Activated CD4-positive, alpha-beta memory T cell treated with anti-CD3 and anti-CD28 coated beads, Interleukin-2, amount 10 ng/mL, durations not matched to agents 7 days and 5 days (primary cell): Measurements from ENCODE around the gene DYNLT1. TPM values are rescaled to one million over a fixed set of nuclear protein-coding genes. Genes with fewer than 3 reads are reported as not detected.
A peak's percentile ranks its signal among the peaks of the same experiment; 100 is the strongest.

Experiments
- CTCF ChIA-PET: fragments of 350-600 bp; sonication (Branson Sonifier 250); formaldehyde crosslinking; loops from one replicate; lab custom pipeline; 2021; ENCODE audit warnings: antibody characterized with exemption, inconsistent platforms; lab: Charles Lee
- POLR2A ChIA-PET: fragments of 350-600 bp; sonication (Branson Sonifier 250); formaldehyde crosslinking; loops from one replicate; lab custom pipeline; 2021; ENCODE audit warnings: antibody characterized with exemption; lab: Charles Lee
- DNase-seq: peaks from one replicate; pipeline ENCODE4 v3.0.0-alpha.2; 2020
- H3K27ac Mint-ChIP-seq: one replicate; pipeline ENCODE4 v1.8.0; 2021; ENCODE audit warnings: mild to moderate bottlenecking, mixed read lengths
- H3K27me3 Mint-ChIP-seq: one replicate; pipeline ENCODE4 v1.8.0; 2021; ENCODE audit warnings: mixed read lengths
- H3K36me3 Mint-ChIP-seq: one replicate; pipeline ENCODE4 v1.8.0; 2021; ENCODE audit warnings: low read depth, mixed read lengths
- H3K4me1 Mint-ChIP-seq: one replicate; pipeline ENCODE4 v1.8.0; 2021; ENCODE audit warnings: mixed read lengths
- H3K4me3 Mint-ChIP-seq: one replicate; pipeline ENCODE4 v1.8.0; 2021; ENCODE audit warnings: mild to moderate bottlenecking, mixed read lengths
- H3K9me3 Mint-ChIP-seq: one replicate; pipeline ENCODE4 v1.8.0; 2021; ENCODE audit warnings: mixed read lengths
- total RNA-seq, 2 experiments: library from RNA; stranded (reverse); gene quantifications; one replicate each; pipeline ENCODE4 v1.2.3, GENCODE V29; 2021

Gene DYNLT1
- total RNA-seq, 2 experiments from 2014 or later, result 130 to 133 TPM

- no peaks in the 10 kb centered on the region for H3K9me3 Mint-ChIP-seq
- H3K4me3 Mint-ChIP-seq, result no peak overlapping the region
- DNase-seq, result no peak
- H3K27me3 Mint-ChIP-seq, result no peaks in the 10 kb centered on the region
- peaks cover 61% of the 10 kb centered on the region for H3K4me1 Mint-ChIP-seq
- ChIA-PET POLR2A (interaction anchor here (1.3 to 9.9 kb wide), 4 partner anchors 13 to 397 kb away, joined by 3 to 105 read pairs (median 5); partner anchors contain the start of gene TAGAP), CTCF (interaction anchor here (3.6 kb wide), 1 partner anchor 12 kb away, joined by 21 read pairs; no protein-coding TSS in a partner anchor)
- peaks cover 21% of the 10 kb centered on the region for H3K36me3 Mint-ChIP-seq
- no peak overlapping the region for H3K27ac Mint-ChIP-seq
Observed at GRCh38 chr6:158647501-158647900, 3.0 kb upstream of the DYNLT1 start.

- Mint-ChIP-seq H3K4me1 (peaks cover 66% of the 10 kb centered on the region), H3K9me3 (no peaks in the 10 kb centered on the region), H3K27ac (peak overlapping the region; percentile 76), H3K27me3 (no peaks in the 10 kb centered on the region), H3K36me3 (peaks cover 28% of the 10 kb centered on the region), H3K4me3 (peak overlapping the region; percentile 100)
- ChIA-PET CTCF (interaction anchor here (1.3 to 5.0 kb wide), 4 partner anchors 13 to 224 kb away, joined by 3 to 51 read pairs (median 24); no protein-coding TSS in a partner anchor), POLR2A (interaction anchor here (1.0 to 10.2 kb wide), 9 partner anchors 6 to 436 kb away, joined by 3 to 192 read pairs (median 7); partner anchors contain the start of genes SYTL3 and TAGAP)
- DNase-seq, result peak; percentile 15
Observed at GRCh38 chr6:158646023-158646910, 1.7 kb upstream of the DYNLT1 start.

- no peaks in the 10 kb centered on the region for H3K27me3 Mint-ChIP-seq
- ChIA-PET POLR2A (interaction anchor here (0.9 to 10.2 kb wide), 27 partner anchors 7 to 438 kb away, joined by 3 to 192 read pairs (median 7); partner anchors contain the start of genes SYTL3 and TAGAP), CTCF (interaction anchor here (0.7 to 5.0 kb wide), 10 partner anchors 7 to 433 kb away, joined by 3 to 51 read pairs (median 6); no protein-coding TSS in a partner anchor)
- H3K4me1 Mint-ChIP-seq, result peaks cover 69% of the 10 kb centered on the region
- peak overlapping the region; percentile 76 for H3K27ac Mint-ChIP-seq
- H3K4me3 Mint-ChIP-seq, result peak overlapping the region; percentile 100
- no peaks in the 10 kb centered on the region for H3K9me3 Mint-ChIP-seq
- peaks cover 30% of the 10 kb centered on the region for H3K36me3 Mint-ChIP-seq
- peak; percentile 44 for DNase-seq
Observed at GRCh38 chr6:158645064-158646022, 800 bp upstream of the DYNLT1 start.

- CTCF ChIA-PET, result interaction anchor here (0.8 to 5.0 kb wide), 12 partner anchors 9 to 431 kb away, joined by 3 to 51 read pairs (median 6); no protein-coding TSS in a partner anchor
- Mint-ChIP-seq H3K27ac (peak overlapping the region; percentile 97), H3K9me3 (no peaks in the 10 kb centered on the region), H3K4me1 (peaks cover 75% of the 10 kb centered on the region), H3K27me3 (no peaks in the 10 kb centered on the region), H3K36me3 (peaks cover 43% of the 10 kb centered on the region), H3K4me3 (peak overlapping the region; percentile 100)
- POLR2A ChIA-PET, result interaction anchor here (0.9 to 10.2 kb wide), 29 partner anchors 8 to 437 kb away, joined by 3 to 192 read pairs (median 7); partner anchors contain the start of genes SYTL3, TAGAP and TMEM181
- DNase-seq, result no peak
Observed at GRCh38 chr6:158643836-158644230, 710 bp downstream of the DYNLT1 start.

- Mint-ChIP-seq H3K27ac (peak overlapping the region; percentile 97), H3K36me3 (peaks cover 53% of the 10 kb centered on the region), H3K4me1 (peaks cover 72% of the 10 kb centered on the region), H3K4me3 (peak overlapping the region; percentile 100), H3K9me3 (no peaks in the 10 kb centered on the region), H3K27me3 (no peaks in the 10 kb centered on the region)
- peak; percentile 15 for DNase-seq
- ChIA-PET CTCF (interaction anchor here (0.8 to 5.0 kb wide), 2 partner anchors 18 to 49 kb away, joined by 4 to 51 read pairs; no protein-coding TSS in a partner anchor), POLR2A (interaction anchor here (1.9 to 10.2 kb wide), 5 partner anchors 10 to 74 kb away, joined by 6 to 192 read pairs (median 18); partner anchors contain the start of gene SYTL3)
Observed at GRCh38 chr6:158642097-158642601, 2.4 kb downstream of the DYNLT1 start.

- peaks cover 69% of the 10 kb centered on the region for H3K4me1 Mint-ChIP-seq
- ChIA-PET POLR2A (interaction anchor here (1.5 to 10.2 kb wide), 4 partner anchors 10 to 50 kb away, joined by 4 to 192 read pairs (median 7); partner anchors contain the start of gene SYTL3), CTCF (interaction anchor here (2.0 kb wide), 1 partner anchor 51 kb away, joined by 8 read pairs; no protein-coding TSS in a partner anchor)
- H3K27me3 Mint-ChIP-seq, result no peaks in the 10 kb centered on the region
- peak overlapping the region; percentile 36 for H3K4me3 Mint-ChIP-seq
- no peak for DNase-seq
- H3K36me3 Mint-ChIP-seq, result peaks cover 68% of the 10 kb centered on the region
- peak overlapping the region; percentile 76 for H3K27ac Mint-ChIP-seq
- no peaks in the 10 kb centered on the region for H3K9me3 Mint-ChIP-seq
Observed at GRCh38 chr6:158640519-158640918, 4.0 kb downstream of the DYNLT1 start.

GRCh38 chr6:158639056-158639455 is 5.5 kb downstream of the DYNLT1 start:
- H3K36me3 Mint-ChIP-seq, result peaks cover 82% of the 10 kb centered on the region
- POLR2A ChIA-PET, result interaction anchor here (1.1 to 10.2 kb wide), 4 partner anchors 13 to 52 kb away, joined by 3 to 192 read pairs (median 4); partner anchors contain the start of gene SYTL3
- CTCF ChIA-PET, result interaction anchor here (0.7 to 2.0 kb wide), 5 partner anchors 12 to 418 kb away, joined by 3 to 8 read pairs (median 4); no protein-coding TSS in a partner anchor
- no peaks in the 10 kb centered on the region for H3K27me3 Mint-ChIP-seq
- peaks cover 69% of the 10 kb centered on the region for H3K4me1 Mint-ChIP-seq
- H3K27ac Mint-ChIP-seq, result peak overlapping the region; percentile 24
- no peak overlapping the region for H3K4me3 Mint-ChIP-seq
- no peaks in the 10 kb centered on the region for H3K9me3 Mint-ChIP-seq
- DNase-seq, result no peak

GRCh38 chr6:158638324-158638854 is 6.2 kb downstream of the DYNLT1 start:
- POLR2A ChIA-PET, result interaction anchor here (0.9 to 10.2 kb wide), 5 partner anchors 14 to 80 kb away, joined by 3 to 192 read pairs (median 3); partner anchors contain the start of gene SYTL3
- no peak for DNase-seq

GRCh38 chr6:158636778-158637177 is 7.8 kb downstream of the DYNLT1 start:
- Mint-ChIP-seq H3K4me3 (no peak overlapping the region), H3K36me3 (peaks cover 80% of the 10 kb centered on the region), H3K27me3 (no peaks in the 10 kb centered on the region), H3K9me3 (no peaks in the 10 kb centered on the region), H3K4me1 (peaks cover 65% of the 10 kb centered on the region), H3K27ac (peak overlapping the region; percentile 42)
- POLR2A ChIA-PET, result interaction anchor here (0.9 to 10.2 kb wide), 3 partner anchors 9 to 61 kb away, joined by 3 to 192 read pairs (median 7); partner anchors contain the start of gene SYTL3
- CTCF ChIA-PET, result interaction anchor here (0.6 kb wide), 1 partner anchor 21 kb away, joined by 3 read pairs; no protein-coding TSS in a partner anchor
- no peak for DNase-seq

More at GRCh38 chr6:158638324-158638854, 6.2 kb downstream of the DYNLT1 start:
- H3K4me3 Mint-ChIP-seq, result no peak overlapping the region
- H3K4me1 Mint-ChIP-seq, result peaks cover 69% of the 10 kb centered on the region
- H3K27me3 Mint-ChIP-seq, result no peaks in the 10 kb centered on the region
- no peaks in the 10 kb centered on the region for H3K9me3 Mint-ChIP-seq
- peaks cover 78% of the 10 kb centered on the region for H3K36me3 Mint-ChIP-seq
- peak overlapping the region; percentile 24 for H3K27ac Mint-ChIP-seq
- CTCF ChIA-PET, result interaction anchor here (0.7 to 1.5 kb wide), 4 partner anchors 13 to 418 kb away, joined by 3 to 5 read pairs (median 4); no protein-coding TSS in a partner anchor

- Mint-ChIP-seq H3K27ac (peak overlapping the region; percentile 40), H3K36me3 (peaks cover 82% of the 10 kb centered on the region), H3K27me3 (no peaks in the 10 kb centered on the region), H3K4me3 (no peak overlapping the region), H3K4me1 (peaks cover 65% of the 10 kb centered on the region), H3K9me3 (no peaks in the 10 kb centered on the region)
- POLR2A ChIA-PET, result interaction anchor here (4.1 kb wide), 1 partner anchor 9 kb away, joined by 23 read pairs; the partner anchor contains the start of gene DYNLT1
- CTCF ChIA-PET, result no interaction called here
- no peak for DNase-seq
Observed at GRCh38 chr6:158635427-158636073, 9.0 kb downstream of the DYNLT1 start.
